Thyroid gland (tissue), 4 donors: ENCODE results near the gene MED13. TPM values are rescaled to one million over a fixed set of nuclear protein-coding genes. Genes with fewer than 3 reads are reported as not detected.

Source experiments
- DNase-seq, 2 donors: peaks; one replicate each; pipeline ENCODE4 v3.0.0-alpha.2; 2019
- H3K27ac ChIP-seq, 3 donors: fragments of 200-600 bp; sonication (generic); 1 replicate in 2 of 3; 2 replicates in 1 of 3; pipeline ENCODE4 v1.5.1; 2016 to 2019; ENCODE audit warnings: mild to moderate bottlenecking in 1 of 3, moderate library complexity in 1 of 3
- H3K27me3 ChIP-seq: fragments of 200-600 bp; sonication (generic); one replicate; pipeline ENCODE4 v1.5.1; 2019
- H3K36me3 ChIP-seq, 2 donors: fragments of 200-600 bp; sonication (generic); one replicate each; pipeline ENCODE4 v1.5.1; 2016 to 2019
- H3K4me1 ChIP-seq, 2 donors: fragments of 200-600 bp; sonication (generic); one replicate each; pipeline ENCODE4 v1.5.1; 2017 to 2019
- H3K4me3 ChIP-seq, 3 donors: fragments of 200-600 bp; sonication (generic); replicated peaks in 1 of 3; 1 replicate in 2 of 3; 2 replicates in 1 of 3; pipeline ENCODE4 v1.5.1; 2016; ENCODE audit warnings: mild to moderate bottlenecking in 1 of 3
- H3K9me3 ChIP-seq: fragments of 200-600 bp; sonication (generic); one replicate; pipeline ENCODE4 v1.5.1; 2017
- CTCF ChIP-seq, 6 experiments: fragments of 200-600 bp in 3 of 6; fragments of 450-650 bp in 3 of 6; sonication (generic) in 3 of 6; IDR thresholded peaks; one replicate each; pipeline ENCODE4 v1.5.1; 2016 to 2019; ENCODE audit warnings: antibody characterized with exemption in 6 of 6, mild to moderate bottlenecking in 2 of 6, inconsistent platforms in 1 of 6, moderate library complexity in 1 of 6
- POLR2A ChIP-seq, 2 donors: fragments of 450-650 bp; IDR thresholded peaks; one replicate each; pipeline ENCODE4 v1.6.1; 2017; ENCODE audit warnings: antibody characterized with exemption in 2 of 2, mild to moderate bottlenecking in 2 of 2, moderate library complexity in 1 of 2
- WGBS, 2 donors: methylation state at CpG; one replicate each; pipeline ENCODE4 v1.1.5; 2017; 5-methylcytosine and 5-hydroxymethylcytosine counted together
- intact Hi-C: fragments of 100-400 bp; cut with DNase I; formaldehyde crosslinking; loops from one replicate; pipeline ENCODE4 v1.15.1; 2023
- total RNA-seq, 4 donors: library from RNA; depleted of rRNA; stranded (reverse); fragments of >200 nt; gene quantifications; one replicate each; pipeline ENCODE4 v1.2.3, GENCODE V29; 2016

Gene MED13
- total RNA-seq: 100 to 1,000 TPM in 1 of 4 donors, 10 to 100 TPM in 3; 58.9 to 156 (median 83.3) TPM

- peak; percentile 79 to 81 for DNase-seq
- TF ChIP-seq CTCF (IDR thresholded peaks at IDR 0.05): no peak
- TF ChIP-seq POLR2A (IDR thresholded peaks at IDR 0.05): no peak
- H3K4me3 ChIP-seq: peak within 1 kb of the TSS; percentile 76 to 99 (median 81)
- H3K9me3 ChIP-seq: no peaks in the 10 kb centered on the region
- H3K36me3 ChIP-seq: peaks cover 0 to 7% of the 10 kb centered on the region in 2 donors
- intact Hi-C loops: loop anchor here (10.0 kb wide), 2 partner anchors 140 to 650 kb away; partner anchors contain the start of gene INTS2
- peak within 1 kb of the TSS; percentile 95 to 100 (median 99) for H3K27ac ChIP-seq
- 0% methylated on average over 13 to 16 of the region's 79 CpGs for WGBS, 2 donors
- H3K4me1 ChIP-seq: peaks cover 8 to 28% of the 10 kb centered on the region in 2 donors
- no peaks in the 10 kb centered on the region for H3K27me3 ChIP-seq
Observed at GRCh38 chr17:62064791-62065563, at the start of gene MED13. MED13 (minus strand) TSS chr17:62065278; CDS start chr17:62065205, 73 bp downstream.

GRCh38 chr17:62112229-62112628 is 47.2 kb upstream of the MED13 start:
- Histone ChIP-seq H3K36me3 (no peaks in the 10 kb centered on the region), H3K4me3 (no peak overlapping the region), H3K27me3 (no peaks in the 10 kb centered on the region), H3K27ac (no peak overlapping the region), H3K4me1 (no peaks in the 10 kb centered on the region), H3K9me3 (no peaks in the 10 kb centered on the region)
- TF ChIP-seq CTCF (IDR thresholded peaks at IDR 0.05): no peak
- WGBS, 2 donors: 72 to 85% methylated on average over 2 of the region's 2 CpGs
- DNase-seq: no peak
- intact Hi-C loops: no loop called here

GRCh38 chr17:62111562-62112171 is 46.6 kb upstream of the MED13 start:
- H3K36me3 ChIP-seq: no peaks in the 10 kb centered on the region

GRCh38 chr17:62110923-62111484 is 45.9 kb upstream of the MED13 start:
- TF ChIP-seq CTCF (IDR thresholded peaks at IDR 0.05): no peak
- no peak for TF ChIP-seq POLR2A (IDR thresholded peaks at IDR 0.05)
- H3K4me3 ChIP-seq: no peak overlapping the region

More at GRCh38 chr17:62111562-62112171, 46.6 kb upstream of the MED13 start:
- Histone ChIP-seq H3K4me1 (no peaks in the 10 kb centered on the region), H3K27ac (no peak overlapping the region), H3K9me3 (no peaks in the 10 kb centered on the region), H3K27me3 (no peaks in the 10 kb centered on the region), H3K4me3 (no peak overlapping the region)
- intact Hi-C loops: no loop called here
- no peak for DNase-seq
- 63% methylated on average over 7 of the region's 7 CpGs for WGBS, 2 donors
- TF ChIP-seq CTCF (IDR thresholded peaks at IDR 0.05) (no peak), POLR2A (IDR thresholded peaks at IDR 0.05) (no peak)

GRCh38 chr17:62109924-62110323 is 44.8 kb upstream of the MED13 start:
- 87 to 94% methylated on average over 4 of the region's 4 CpGs for WGBS, 2 donors
- no peaks in the 10 kb centered on the region for H3K9me3 ChIP-seq
- intact Hi-C loops: no loop called here
- H3K4me3 ChIP-seq: no peak overlapping the region
- TF ChIP-seq CTCF (IDR thresholded peaks at IDR 0.05) (no peak), POLR2A (IDR thresholded peaks at IDR 0.05) (no peak)
- no peaks in the 10 kb centered on the region for H3K4me1 ChIP-seq
- no peak overlapping the region for H3K27ac ChIP-seq
- no peaks in the 10 kb centered on the region for H3K36me3 ChIP-seq
- H3K27me3 ChIP-seq: no peaks in the 10 kb centered on the region
- DNase-seq: no peak

More at GRCh38 chr17:62110923-62111484, 45.9 kb upstream of the MED13 start:
- H3K4me1 ChIP-seq: no peaks in the 10 kb centered on the region
- 86 to 92% methylated on average over 3 of the region's 3 CpGs for WGBS, 2 donors
- H3K9me3 ChIP-seq: no peaks in the 10 kb centered on the region
- no peaks in the 10 kb centered on the region for H3K36me3 ChIP-seq
- no peak overlapping the region for H3K27ac ChIP-seq
- no peaks in the 10 kb centered on the region for H3K27me3 ChIP-seq
- no peak for DNase-seq
- intact Hi-C loops: no loop called here
